HG03060 (cell line): ENCODE results near the gene ATAD3A.
A peak's percentile ranks its signal among the peaks of the same experiment; 100 is the strongest.
"Not testable (repeated sequence)": the region's sequence is repeated elsewhere in the genome, so short reads cannot be mapped to it uniquely, and the experiment has no call there.

ENCODE experiments used
- ATAC-seq: cut with Tn5 transposase; IDR thresholded peaks from one replicate; pipeline ENCODE4 v1.9.1; 2021; ENCODE audit warnings: low read depth, moderate number of reproducible peaks; ENCODE audit not compliant: unreplicated experiment

Gene ATAD3A

GRCh38 chr1:1511533-1512285 lies at the start of gene ATAD3A:
TSS of gene ATAD3A (plus strand) at chr1:1512162. CDS start at chr1:1512269, 107 bp downstream.
- peak; percentile 69 for ATAC-seq

- ATAC-seq: no peak
Observed at GRCh38 chr1:1462318-1462966, 49.5 kb upstream of the ATAD3A start.

GRCh38 chr1:1463312-1463711 lies 48.6 kb upstream of the ATAD3A start:
- ATAC-seq: no peak

- ATAC-seq: not testable (repeated sequence)
Observed at GRCh38 chr1:1468196-1468985, 43.6 kb upstream of the ATAD3A start.

- ATAC-seq: no peak
Observed at GRCh38 chr1:1470626-1471388, 41.2 kb upstream of the ATAD3A start.

GRCh38 chr1:1471389-1472052 lies 40.4 kb upstream of the ATAD3A start, which contains the start of gene ATAD3B:
TSS of gene ATAD3B (plus strand) at chr1:1471765. CDS start at chr1:1471885, 120 bp downstream.
- no peak for ATAC-seq

GRCh38 chr1:1472053-1472876 lies 39.7 kb upstream of the ATAD3A start:
- not testable (repeated sequence) for ATAC-seq

- not testable (repeated sequence) for ATAC-seq
Observed at GRCh38 chr1:1476011-1476410, 36.0 kb upstream of the ATAD3A start.

GRCh38 chr1:1477206-1477605 lies 34.8 kb upstream of the ATAD3A start:
- ATAC-seq: no peak

- no peak for ATAC-seq
Observed at GRCh38 chr1:1479547-1480487, 32.1 kb upstream of the ATAD3A start.

- not testable (repeated sequence) for ATAC-seq
Observed at GRCh38 chr1:1480488-1480867, 31.5 kb upstream of the ATAD3A start.

GRCh38 chr1:1481811-1482210 lies 30.2 kb upstream of the ATAD3A start:
- ATAC-seq: not testable (repeated sequence)

GRCh38 chr1:1482856-1483255 lies 29.1 kb upstream of the ATAD3A start:
- no peak for ATAC-seq

GRCh38 chr1:1483714-1484113 lies 28.2 kb upstream of the ATAD3A start:
- ATAC-seq: no peak

- ATAC-seq: not testable (repeated sequence)
Observed at GRCh38 chr1:1484976-1485750, 26.8 kb upstream of the ATAD3A start.

GRCh38 chr1:1485755-1486317 lies 26.1 kb upstream of the ATAD3A start:
- ATAC-seq: not testable (repeated sequence)

- ATAC-seq: no peak
Observed at GRCh38 chr1:1487701-1488100, 24.3 kb upstream of the ATAD3A start.
